WTC11 (cell line): ENCODE results near the gene SPATA9. TPM values are rescaled to one million over a fixed set of nuclear protein-coding genes. Genes with fewer than 3 reads are reported as not detected.

Source experiments
- ATAC-seq: fragments of 200-7000 bp; cut with Tn5 transposase; 2 replicates; pipeline ENCODE4 v1.10.0; 2021; ENCODE audit warnings: mild to moderate bottlenecking, moderate library complexity
- CTCF ChIA-PET: fragments of 300-600 bp; sonication (Branson Sonifier 250); formaldehyde crosslinking; loops from one replicate; lab custom pipeline; 2021; ENCODE audit warnings: antibody characterized with exemption; lab: Charles Lee
- POLR2A ChIA-PET: fragments of 350-600 bp; sonication (Branson Sonifier 250); formaldehyde crosslinking; loops from one replicate; lab custom pipeline; 2021; ENCODE audit warnings: antibody characterized with exemption; lab: Charles Lee
- DNase-seq: peaks from one replicate; pipeline ENCODE4 v3.0.0; 2021; ENCODE audit warnings: low spot score
- H3K27ac Mint-ChIP-seq: 2 replicates; pipeline ENCODE4 v1.8.0; 2021; ENCODE audit warnings: mixed read lengths
- H3K27me3 Mint-ChIP-seq: 2 replicates; pipeline ENCODE4 v1.8.0; 2021; ENCODE audit warnings: low read depth, mild to moderate bottlenecking, moderate library complexity, mixed read lengths
- H3K36me3 Mint-ChIP-seq: 2 replicates; pipeline ENCODE4 v1.8.0; 2021; ENCODE audit warnings: mixed read lengths
- H3K4me1 Mint-ChIP-seq: 2 replicates; pipeline ENCODE4 v1.8.0; 2022; ENCODE audit warnings: mixed read lengths
- H3K4me3 Mint-ChIP-seq: 2 replicates; pipeline ENCODE4 v1.8.0; 2021; ENCODE audit warnings: mild to moderate bottlenecking, moderate library complexity, mixed read lengths
- H3K9me3 Mint-ChIP-seq: 2 replicates; pipeline ENCODE4 v1.8.0; 2021; ENCODE audit warnings: mixed read lengths
- ATF1 ChIP-seq: sonication (generic); formaldehyde crosslinking; IDR thresholded peaks from 2 replicates; pipeline ENCODE4 v1.8.1; 2023; ENCODE audit warnings: mild to moderate bottlenecking, moderate library complexity, missing genetic modification reagents
- ATF3 ChIP-seq: sonication (generic); formaldehyde crosslinking; conservative IDR thresholded peaks from 2 replicates; pipeline ENCODE4 v1.8.1; 2022; ENCODE audit warnings: mild to moderate bottlenecking, missing genetic modification reagents
- CREM ChIP-seq: sonication (generic); formaldehyde crosslinking; IDR thresholded peaks from 2 replicates; pipeline ENCODE4 v1.8.1; 2022; ENCODE audit warnings: mild to moderate bottlenecking, missing genetic modification reagents, moderate library complexity
- FOXP1 ChIP-seq: sonication (generic); formaldehyde crosslinking; IDR thresholded peaks from 2 replicates; pipeline ENCODE4 v1.8.0; 2022; ENCODE audit warnings: missing genetic modification reagents, mild to moderate bottlenecking, moderate library complexity, borderline replicate concordance
- GRHL2 ChIP-seq: fragments of 250-450 bp; sonication (Bioruptor Pico); IDR thresholded peaks from 2 replicates; pipeline ENCODE4 v1.8.0; 2022; ENCODE audit warnings: mild to moderate bottlenecking, moderate library complexity; ENCODE audit not compliant: insufficient replicate concordance, severe bottlenecking
- GTF2I ChIP-seq: fragments of 250-450 bp; sonication (Bioruptor Pico); conservative IDR thresholded peaks from 2 replicates; pipeline ENCODE4 v1.4.0; 2021; ENCODE audit warnings: mild to moderate bottlenecking
- HMGA2 ChIP-seq: fragments of 250-450 bp; sonication (Bioruptor Pico); IDR thresholded peaks from 2 replicates; pipeline ENCODE4 v1.4.0; 2021; ENCODE audit warnings: mild to moderate bottlenecking, moderate library complexity
- IRF2 ChIP-seq: sonication (generic); formaldehyde crosslinking; IDR thresholded peaks from 2 replicates; pipeline ENCODE4 v1.8.0; 2022; ENCODE audit warnings: low read depth, missing genetic modification reagents, borderline replicate concordance
- MXD4 ChIP-seq: fragments of 250-450 bp; sonication (Bioruptor Pico); IDR thresholded peaks from 2 replicates; pipeline ENCODE4 v1.8.0; 2021; ENCODE audit warnings: mild to moderate bottlenecking, moderate library complexity, borderline replicate concordance
- NFYB ChIP-seq: sonication (generic); formaldehyde crosslinking; conservative IDR thresholded peaks from 2 replicates; pipeline ENCODE4 v1.8.0; 2022; ENCODE audit warnings: low read depth, missing genetic modification reagents
- PRRX2 ChIP-seq: fragments of 250-450 bp; sonication (Bioruptor Pico); IDR thresholded peaks from 2 replicates; pipeline ENCODE4 v1.8.0; 2021; ENCODE audit warnings: mild to moderate bottlenecking
- SOX15 ChIP-seq: fragments of 250-450 bp; sonication (Bioruptor Pico); IDR thresholded peaks from 2 replicates; pipeline ENCODE4 v1.9.0; 2021; ENCODE audit warnings: mild to moderate bottlenecking
- SP1 ChIP-seq: sonication (generic); formaldehyde crosslinking; conservative IDR thresholded peaks from 2 replicates; pipeline ENCODE4 v1.8.1; 2022; ENCODE audit warnings: missing genetic modification reagents
- TEAD1 ChIP-seq: sonication (generic); formaldehyde crosslinking; IDR thresholded peaks from 2 replicates; pipeline ENCODE4 v1.8.0; 2022; ENCODE audit warnings: mild to moderate bottlenecking, missing genetic modification reagents
- TEAD4 ChIP-seq: sonication (generic); formaldehyde crosslinking; IDR thresholded peaks from 2 replicates; pipeline ENCODE4 v1.8.0; 2022; ENCODE audit warnings: mild to moderate bottlenecking, missing genetic modification reagents
- ZNF317 ChIP-seq: sonication (generic); formaldehyde crosslinking; IDR thresholded peaks from 2 replicates; pipeline ENCODE4 v1.8.1; 2023; ENCODE audit warnings: low read depth, mild to moderate bottlenecking, moderate library complexity, missing genetic modification reagents, borderline replicate concordance
- total RNA-seq: library from RNA; stranded (reverse); gene quantifications from 3 replicates; pipeline ENCODE4 v1.2.3, GENCODE V29; 2021
- TF ChIP-seq, protein P1 (sequence below): fragments of 250-450 bp; sonication (Bioruptor Pico); IDR thresholded peaks from 2 replicates; pipeline ENCODE4 v1.9.0; 2021; ENCODE audit warnings: mild to moderate bottlenecking
- TF ChIP-seq, protein P2 (sequence below): sonication (generic); formaldehyde crosslinking; IDR thresholded peaks from 2 replicates; pipeline ENCODE4 v1.8.1; 2022; ENCODE audit warnings: mild to moderate bottlenecking, moderate library complexity, missing genetic modification reagents
- TF ChIP-seq, protein P3 (sequence below): sonication (generic); formaldehyde crosslinking; IDR thresholded peaks from 2 replicates; pipeline ENCODE4 v1.8.0; 2023; ENCODE audit warnings: mild to moderate bottlenecking, missing genetic modification reagents
- TF ChIP-seq, protein P4 (sequence below): sonication (generic); formaldehyde crosslinking; IDR thresholded peaks from 2 replicates; pipeline ENCODE4 v1.8.1; 2023; ENCODE audit warnings: mild to moderate bottlenecking, missing genetic modification reagents, moderate library complexity
- TF ChIP-seq, protein P5 (sequence below): sonication (generic); formaldehyde crosslinking; IDR thresholded peaks from 2 replicates; pipeline ENCODE4 v1.8.0; 2022; ENCODE audit warnings: mild to moderate bottlenecking, missing genetic modification reagents

The SPATA9 gene
- total RNA-seq, 1 experiment from 2014 or later = not detected

- TF ChIP-seq, protein P1, sequence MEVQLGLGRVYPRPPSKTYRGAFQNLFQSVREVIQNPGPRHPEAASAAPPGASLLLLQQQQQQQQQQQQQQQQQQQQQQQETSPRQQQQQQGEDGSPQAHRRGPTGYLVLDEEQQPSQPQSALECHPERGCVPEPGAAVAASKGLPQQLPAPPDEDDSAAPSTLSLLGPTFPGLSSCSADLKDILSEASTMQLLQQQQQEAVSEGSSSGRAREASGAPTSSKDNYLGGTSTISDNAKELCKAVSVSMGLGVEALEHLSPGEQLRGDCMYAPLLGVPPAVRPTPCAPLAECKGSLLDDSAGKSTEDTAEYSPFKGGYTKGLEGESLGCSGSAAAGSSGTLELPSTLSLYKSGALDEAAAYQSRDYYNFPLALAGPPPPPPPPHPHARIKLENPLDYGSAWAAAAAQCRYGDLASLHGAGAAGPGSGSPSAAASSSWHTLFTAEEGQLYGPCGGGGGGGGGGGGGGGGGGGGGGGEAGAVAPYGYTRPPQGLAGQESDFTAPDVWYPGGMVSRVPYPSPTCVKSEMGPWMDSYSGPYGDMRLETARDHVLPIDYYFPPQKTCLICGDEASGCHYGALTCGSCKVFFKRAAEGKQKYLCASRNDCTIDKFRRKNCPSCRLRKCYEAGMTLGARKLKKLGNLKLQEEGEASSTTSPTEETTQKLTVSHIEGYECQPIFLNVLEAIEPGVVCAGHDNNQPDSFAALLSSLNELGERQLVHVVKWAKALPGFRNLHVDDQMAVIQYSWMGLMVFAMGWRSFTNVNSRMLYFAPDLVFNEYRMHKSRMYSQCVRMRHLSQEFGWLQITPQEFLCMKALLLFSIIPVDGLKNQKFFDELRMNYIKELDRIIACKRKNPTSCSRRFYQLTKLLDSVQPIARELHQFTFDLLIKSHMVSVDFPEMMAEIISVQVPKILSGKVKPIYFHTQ (CRISPR knock-in tag) = no peak
- no peak for TF ChIP-seq SP1
- TF ChIP-seq HMGA2 = no peak
- TF ChIP-seq, all 79 proteins: peak for 0
Observed at GRCh38 chr5:95628933-95629332, 53.9 kb downstream of the SPATA9 start (continued).

DNA sequence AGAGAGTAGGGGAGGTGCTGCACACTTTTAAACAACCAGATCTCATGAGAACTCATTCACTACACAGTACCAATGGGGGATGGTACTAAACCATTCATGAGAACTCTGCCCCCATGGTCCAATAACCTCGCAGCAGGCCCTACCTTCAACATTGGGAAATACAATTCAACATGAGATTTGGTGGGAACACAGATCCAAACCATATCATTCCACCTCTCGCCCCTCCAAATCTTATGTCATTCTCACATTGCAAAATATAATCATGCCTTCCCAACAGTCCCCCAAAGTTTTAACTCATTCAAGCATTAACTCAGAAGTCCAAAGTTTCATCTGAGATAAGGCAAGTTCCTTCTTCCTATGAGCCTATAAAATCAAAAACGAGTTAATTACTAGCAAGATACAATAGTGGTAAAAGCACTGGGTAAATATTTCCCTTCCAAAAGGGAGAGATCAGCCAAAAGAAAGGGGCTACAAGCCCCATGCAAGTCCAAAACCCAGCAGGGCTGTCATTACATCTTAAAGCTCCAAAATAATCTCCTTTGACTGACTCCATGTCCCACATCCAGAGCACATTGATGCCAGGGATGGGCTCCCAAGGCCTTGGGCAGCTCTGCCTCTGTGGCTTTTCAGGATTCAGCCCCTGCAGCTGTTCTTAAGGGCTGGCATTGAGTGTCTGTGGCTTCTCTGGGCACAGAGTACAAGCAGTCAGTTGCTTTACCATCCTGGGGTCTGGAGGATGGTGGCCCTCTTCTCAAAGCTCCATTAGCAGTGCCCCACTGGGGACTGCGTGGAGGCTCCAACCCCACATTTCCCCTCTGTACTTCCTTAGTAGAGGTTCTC is 54.6 kb downstream of the SPATA9 start:
- peaks cover 7% of the 10 kb centered on the region; the same call in 1 of the 2 replicates for H3K4me1 Mint-ChIP-seq
- H3K27ac Mint-ChIP-seq = no peak overlapping the region
- DNase-seq = no peak
- peaks cover 53% of the 10 kb centered on the region for H3K9me3 Mint-ChIP-seq
- H3K27me3 Mint-ChIP-seq = peaks cover 8% of the 10 kb centered on the region
- no peak for ATAC-seq
- H3K4me3 Mint-ChIP-seq = no peak overlapping the region
- ChIA-PET POLR2A (no interaction called here), CTCF (no interaction called here)
- peaks cover 30% of the 10 kb centered on the region for H3K36me3 Mint-ChIP-seq
- TF ChIP-seq MXD4 (CRISPR knock-in tag) = no peak
- TF ChIP-seq FOXP1 = no peak
- no peak for TF ChIP-seq ZNF317 (CRISPR knock-in tag)
- TF ChIP-seq SOX15 (CRISPR knock-in tag) = no peak
- TF ChIP-seq GRHL2 (CRISPR knock-in tag) = no peak
- TF ChIP-seq ATF1 (CRISPR knock-in tag) = no peak
- no peak for TF ChIP-seq TEAD1 (CRISPR knock-in tag)
- TF ChIP-seq, protein P2, sequence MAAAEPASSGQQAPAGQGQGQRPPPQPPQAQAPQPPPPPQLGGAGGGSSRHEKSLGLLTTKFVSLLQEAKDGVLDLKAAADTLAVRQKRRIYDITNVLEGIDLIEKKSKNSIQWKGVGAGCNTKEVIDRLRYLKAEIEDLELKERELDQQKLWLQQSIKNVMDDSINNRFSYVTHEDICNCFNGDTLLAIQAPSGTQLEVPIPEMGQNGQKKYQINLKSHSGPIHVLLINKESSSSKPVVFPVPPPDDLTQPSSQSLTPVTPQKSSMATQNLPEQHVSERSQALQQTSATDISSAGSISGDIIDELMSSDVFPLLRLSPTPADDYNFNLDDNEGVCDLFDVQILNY = no peak
- TF ChIP-seq, protein P3, sequence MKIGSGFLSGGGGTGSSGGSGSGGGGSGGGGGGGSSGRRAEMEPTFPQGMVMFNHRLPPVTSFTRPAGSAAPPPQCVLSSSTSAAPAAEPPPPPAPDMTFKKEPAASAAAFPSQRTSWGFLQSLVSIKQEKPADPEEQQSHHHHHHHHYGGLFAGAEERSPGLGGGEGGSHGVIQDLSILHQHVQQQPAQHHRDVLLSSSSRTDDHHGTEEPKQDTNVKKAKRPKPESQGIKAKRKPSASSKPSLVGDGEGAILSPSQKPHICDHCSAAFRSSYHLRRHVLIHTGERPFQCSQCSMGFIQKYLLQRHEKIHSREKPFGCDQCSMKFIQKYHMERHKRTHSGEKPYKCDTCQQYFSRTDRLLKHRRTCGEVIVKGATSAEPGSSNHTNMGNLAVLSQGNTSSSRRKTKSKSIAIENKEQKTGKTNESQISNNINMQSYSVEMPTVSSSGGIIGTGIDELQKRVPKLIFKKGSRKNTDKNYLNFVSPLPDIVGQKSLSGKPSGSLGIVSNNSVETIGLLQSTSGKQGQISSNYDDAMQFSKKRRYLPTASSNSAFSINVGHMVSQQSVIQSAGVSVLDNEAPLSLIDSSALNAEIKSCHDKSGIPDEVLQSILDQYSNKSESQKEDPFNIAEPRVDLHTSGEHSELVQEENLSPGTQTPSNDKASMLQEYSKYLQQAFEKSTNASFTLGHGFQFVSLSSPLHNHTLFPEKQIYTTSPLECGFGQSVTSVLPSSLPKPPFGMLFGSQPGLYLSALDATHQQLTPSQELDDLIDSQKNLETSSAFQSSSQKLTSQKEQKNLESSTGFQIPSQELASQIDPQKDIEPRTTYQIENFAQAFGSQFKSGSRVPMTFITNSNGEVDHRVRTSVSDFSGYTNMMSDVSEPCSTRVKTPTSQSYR (CRISPR knock-in tag) = no peak
- TF ChIP-seq PRRX2 (CRISPR knock-in tag) = no peak
- no peak for TF ChIP-seq IRF2 (CRISPR knock-in tag)
- TF ChIP-seq SP1 = no peak
- TF ChIP-seq, protein P4, sequence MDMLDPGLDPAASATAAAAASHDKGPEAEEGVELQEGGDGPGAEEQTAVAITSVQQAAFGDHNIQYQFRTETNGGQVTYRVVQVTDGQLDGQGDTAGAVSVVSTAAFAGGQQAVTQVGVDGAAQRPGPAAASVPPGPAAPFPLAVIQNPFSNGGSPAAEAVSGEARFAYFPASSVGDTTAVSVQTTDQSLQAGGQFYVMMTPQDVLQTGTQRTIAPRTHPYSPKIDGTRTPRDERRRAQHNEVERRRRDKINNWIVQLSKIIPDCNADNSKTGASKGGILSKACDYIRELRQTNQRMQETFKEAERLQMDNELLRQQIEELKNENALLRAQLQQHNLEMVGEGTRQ (CRISPR knock-in tag) = no peak
- TF ChIP-seq, protein P5, sequence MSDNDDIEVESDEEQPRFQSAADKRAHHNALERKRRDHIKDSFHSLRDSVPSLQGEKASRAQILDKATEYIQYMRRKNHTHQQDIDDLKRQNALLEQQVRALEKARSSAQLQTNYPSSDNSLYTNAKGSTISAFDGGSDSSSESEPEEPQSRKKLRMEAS (CRISPR knock-in tag) = no peak
- no peak for TF ChIP-seq CREM
- TF ChIP-seq TEAD4 (CRISPR knock-in tag) = no peak
- TF ChIP-seq NFYB = no peak
- TF ChIP-seq ATF3 = no peak
- no peak for TF ChIP-seq GTF2I (CRISPR knock-in tag)
